ENCODE results near the gene UPK3B. TPM values are rescaled to one million over a fixed set of nuclear protein-coding genes. Genes with fewer than 3 reads are reported as not detected.
"Not testable (repeated sequence)": the region's sequence is repeated elsewhere in the genome, so short reads cannot be mapped to it uniquely, and the experiment has no call there.

Gene UPK3B
- total and polyA plus RNA-seq, 2 donors (not counting 3 experiments of a cell fraction or from before 2014, with no cell fraction given), result 0.77 TPM; not detected in 1

DNA sequence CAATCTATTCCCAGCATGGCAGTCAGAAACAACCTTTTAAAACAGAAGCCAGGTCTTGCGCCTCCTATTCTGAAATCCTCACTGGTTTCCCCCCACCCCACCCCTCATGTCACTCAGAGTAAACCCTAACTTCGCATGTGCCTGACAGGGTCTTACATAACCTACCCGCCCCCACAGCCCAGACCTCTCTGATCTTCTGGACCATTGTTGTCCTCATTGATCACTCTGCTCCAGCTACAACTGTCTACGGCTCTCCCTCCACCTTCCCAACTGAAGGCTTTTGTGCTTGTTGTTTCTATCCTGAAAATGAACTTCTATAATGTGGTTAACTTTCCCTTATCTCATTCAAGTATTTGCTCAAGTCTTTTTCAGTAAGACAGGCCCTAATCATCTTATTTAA is 49.8 kb downstream of the UPK3B start:
- H3K9me1 ChIP-seq (replicated peaks; ENCODE audit: control insufficient read depth, extremely low read depth, insufficient read depth, low read length); H3K27me3 ChIP-seq (ENCODE audit: control insufficient read depth in 2 of 2, insufficient read depth in 2 of 2, low read length in 2 of 2); dilution Hi-C loops (cut with MboI; ENCODE audit: extremely low pct_ligation_motif_present, low sequenced_read_pairs); H3K4me3 ChIP-seq (replicated peaks in 1 of 3; ENCODE audit: insufficient read depth in 1 of 3, low read depth in 1 of 3, low read length in 3 of 3); DNase-seq (ENCODE audit: low read depth, low spot score); H3K36me3 ChIP-seq (ENCODE audit: control insufficient read depth in 2 of 2, extremely low read depth in 1 of 2, insufficient read depth in 2 of 2, low read length in 2 of 2); POLR2A ChIA-PET; H2AFZ ChIP-seq (ENCODE audit: low read depth, low read length); CTCF ChIA-PET; FAIRE-seq; H3K9ac ChIP-seq (replicated peaks; ENCODE audit: extremely low read depth, insufficient read depth, low read length); H3K4me1 ChIP-seq (ENCODE audit: control insufficient read depth, extremely low read depth, insufficient read depth, low read length); H3K27ac ChIP-seq (ENCODE audit: insufficient read depth, low read depth, low read length); intact Hi-C loops (cut with micrococcal nuclease); H3K4me2 ChIP-seq (ENCODE audit: insufficient read depth, low read length); H3K9me3 ChIP-seq (replicated peaks; ENCODE audit: control insufficient read depth, insufficient read depth, low read length); BruUV-seq (replicated peaks); H4K20me1 ChIP-seq (replicated peaks; ENCODE audit: control insufficient read depth, extremely low read depth, insufficient read depth, low read length): not testable (repeated sequence)
- H3K79me2 ChIP-seq (ENCODE audit: control insufficient read depth, insufficient read depth, low read length), result peaks cover 40% of the 10 kb centered on the region

DNA sequence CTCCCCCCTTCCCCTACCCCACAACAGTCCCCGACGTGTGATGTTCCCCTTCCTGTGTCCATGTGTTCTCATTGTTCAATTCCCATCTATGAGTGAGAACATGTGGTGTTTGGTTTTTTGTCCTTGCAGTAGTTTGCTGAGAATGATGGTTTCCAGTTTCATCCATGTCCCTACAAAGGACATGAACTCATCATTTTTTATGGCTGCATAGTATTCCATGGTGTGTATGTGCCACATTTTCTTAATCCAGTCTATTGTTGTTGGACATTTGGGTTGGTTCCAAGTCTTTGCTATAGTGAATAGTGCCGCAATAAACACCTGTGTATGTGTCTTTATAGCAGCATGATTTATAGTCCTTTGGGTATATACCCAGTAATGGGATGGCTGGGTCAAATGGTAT is 51.0 kb downstream of the UPK3B start:
- H3K4me2 ChIP-seq (ENCODE audit: insufficient read depth, low read length); H2AFZ ChIP-seq (ENCODE audit: low read depth, low read length); FAIRE-seq; CTCF ChIA-PET; DNase-seq (ENCODE audit: low read depth, low spot score); H3K4me3 ChIP-seq (replicated peaks in 1 of 3; ENCODE audit: insufficient read depth in 1 of 3, low read depth in 1 of 3, low read length in 3 of 3); H3K9me1 ChIP-seq (replicated peaks; ENCODE audit: control insufficient read depth, extremely low read depth, insufficient read depth, low read length); H3K27me3 ChIP-seq (ENCODE audit: control insufficient read depth in 2 of 2, insufficient read depth in 2 of 2, low read length in 2 of 2); H4K20me1 ChIP-seq (replicated peaks; ENCODE audit: control insufficient read depth, extremely low read depth, insufficient read depth, low read length); BruUV-seq (replicated peaks); dilution Hi-C loops (cut with MboI; ENCODE audit: extremely low pct_ligation_motif_present, low sequenced_read_pairs); H3K4me1 ChIP-seq (ENCODE audit: control insufficient read depth, extremely low read depth, insufficient read depth, low read length); intact Hi-C loops (cut with micrococcal nuclease); H3K9me3 ChIP-seq (replicated peaks; ENCODE audit: control insufficient read depth, insufficient read depth, low read length); H3K27ac ChIP-seq (ENCODE audit: insufficient read depth, low read depth, low read length); H3K9ac ChIP-seq (replicated peaks; ENCODE audit: extremely low read depth, insufficient read depth, low read length); H3K36me3 ChIP-seq (ENCODE audit: control insufficient read depth in 2 of 2, extremely low read depth in 1 of 2, insufficient read depth in 2 of 2, low read length in 2 of 2); POLR2A ChIA-PET: not testable (repeated sequence)
- H3K79me2 ChIP-seq (ENCODE audit: control insufficient read depth, insufficient read depth, low read length), result peaks cover 40% of the 10 kb centered on the region

DNA sequence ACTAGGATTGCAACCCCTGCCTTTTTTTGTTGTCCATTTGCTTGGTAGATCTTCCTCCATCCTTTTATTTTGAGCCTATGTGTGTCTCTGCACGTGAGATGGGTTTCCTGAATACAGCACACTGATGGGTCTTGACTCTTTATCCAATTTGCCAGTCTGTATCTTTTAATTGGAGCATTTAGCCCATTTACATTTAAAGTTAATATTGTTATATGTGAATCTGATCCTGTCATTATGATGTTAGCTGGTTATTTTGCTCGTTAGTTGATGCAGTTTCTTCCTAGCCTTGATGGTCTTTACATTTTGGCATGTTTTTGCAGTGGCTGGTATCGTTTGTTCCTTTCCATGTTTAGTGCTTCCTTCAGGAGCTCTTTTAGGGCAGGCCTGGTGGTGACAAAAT is 54.6 kb downstream of the UPK3B start:
- DNase-seq (ENCODE audit: low read depth, low spot score); dilution Hi-C loops (cut with MboI; ENCODE audit: extremely low pct_ligation_motif_present, low sequenced_read_pairs); BruUV-seq (replicated peaks): not testable (repeated sequence)

More for the DNA sequence above, 54.6 kb downstream of the UPK3B start:
- H3K27ac ChIP-seq (ENCODE audit: insufficient read depth, low read depth, low read length); H3K4me3 ChIP-seq (replicated peaks in 1 of 3; ENCODE audit: insufficient read depth in 1 of 3, low read depth in 1 of 3, low read length in 3 of 3); H3K36me3 ChIP-seq (ENCODE audit: control insufficient read depth in 2 of 2, extremely low read depth in 1 of 2, insufficient read depth in 2 of 2, low read length in 2 of 2); CTCF ChIA-PET; intact Hi-C loops (cut with micrococcal nuclease); H3K9me1 ChIP-seq (replicated peaks; ENCODE audit: control insufficient read depth, extremely low read depth, insufficient read depth, low read length); H2AFZ ChIP-seq (ENCODE audit: low read depth, low read length); H3K4me2 ChIP-seq (ENCODE audit: insufficient read depth, low read length); FAIRE-seq; H4K20me1 ChIP-seq (replicated peaks; ENCODE audit: control insufficient read depth, extremely low read depth, insufficient read depth, low read length); H3K9ac ChIP-seq (replicated peaks; ENCODE audit: extremely low read depth, insufficient read depth, low read length); POLR2A ChIA-PET; H3K4me1 ChIP-seq (ENCODE audit: control insufficient read depth, extremely low read depth, insufficient read depth, low read length); H3K27me3 ChIP-seq (ENCODE audit: control insufficient read depth in 2 of 2, insufficient read depth in 2 of 2, low read length in 2 of 2); H3K9me3 ChIP-seq (replicated peaks; ENCODE audit: control insufficient read depth, insufficient read depth, low read length): not testable (repeated sequence)
- peaks cover 38% of the 10 kb centered on the region for H3K79me2 ChIP-seq (ENCODE audit: control insufficient read depth, insufficient read depth, low read length)

Small RNA genes within 50 kb of the gene (small RNA-seq; reads per million reads assigned to genes)
- not detected for gene RF00019 (ENCODE audit: insufficient read depth, insufficient read length, low read depth, low replicate concordance)

Other genes with a start within 250 kb of the UPK3B start
- 1,711 and 1,748 TPM in 2 replicates for gene HSPB1, start 207.9 kb upstream of the UPK3B start, total RNA-seq
- 3,130 and 5,305 TPM in 2 replicates for gene HSPB1, start 207.9 kb upstream of the UPK3B start, polyA plus RNA-seq
- gene YWHAG, start 151.6 kb upstream of the UPK3B start, total RNA-seq, result 199 and 205 TPM in 2 replicates
- 41.3 and 55.6 TPM in 2 replicates for gene YWHAG, start 151.6 kb upstream of the UPK3B start, polyA plus RNA-seq
- gene SSC4D, start 100.9 kb upstream of the UPK3B start, total RNA-seq, result 0.39 and 0.46 TPM in 2 replicates
- gene SSC4D, start 100.9 kb upstream of the UPK3B start, polyA plus RNA-seq, result 0.88 and 1.1 TPM in 2 replicates
- 0.32 and 4.0 TPM in 2 replicates for gene ZP3, start 85.6 kb upstream of the UPK3B start, total RNA-seq
- 3.0 and 4.3 TPM in 2 replicates for gene ZP3, start 85.6 kb upstream of the UPK3B start, polyA plus RNA-seq
- gene DTX2, start 48.8 kb upstream of the UPK3B start, total RNA-seq, result 16.7 and 17.1 TPM in 2 replicates
- 8.5 and 11.7 TPM in 2 replicates for gene DTX2, start 48.8 kb upstream of the UPK3B start, polyA plus RNA-seq
- 0.22 TPM in 1 of 2 replicates, not detected in the other for gene SPDYE16, start 32.7 kb downstream of the UPK3B start, total RNA-seq
- gene SPDYE16, start 32.7 kb downstream of the UPK3B start, polyA plus RNA-seq, result 0.03 and 0.24 TPM in 2 replicates
- gene POMZP3, start 116.7 kb downstream of the UPK3B start, total RNA-seq, result 9.8 and 20.8 TPM in 2 replicates
- 12.7 and 13.5 TPM in 2 replicates for gene POMZP3, start 116.7 kb downstream of the UPK3B start, polyA plus RNA-seq